Adrenal gland (tissue), 5 donors: ENCODE measurements around the gene COBLL1.

ENCODE experiments used
- POLR2A ChIP-seq, 2 donors: fragments of 450-650 bp; IDR thresholded peaks; one replicate each; pipeline ENCODE4 v1.6.1; 2017; ENCODE audit warnings: antibody characterized with exemption in 2 of 2, mild to moderate bottlenecking in 2 of 2, moderate library complexity in 1 of 2
- TF ChIP-seq, protein P1 (sequence below), 6 experiments: fragments of 450-650 bp in 4 of 6; fragments of 200-600 bp in 2 of 6; sonication (generic) in 1 of 6; IDR thresholded peaks; 1 replicate in 5 of 6; 2 replicates in 1 of 6; pipeline versions ENCODE4 v1.5.1 to v1.8.0; 2016 to 2021; ENCODE audit warnings: antibody characterized with exemption in 6 of 6, mild to moderate bottlenecking in 2 of 6, moderate library complexity in 1 of 6
- donor health status: DM: no; HTN: no; CAD: no.

DNA sequence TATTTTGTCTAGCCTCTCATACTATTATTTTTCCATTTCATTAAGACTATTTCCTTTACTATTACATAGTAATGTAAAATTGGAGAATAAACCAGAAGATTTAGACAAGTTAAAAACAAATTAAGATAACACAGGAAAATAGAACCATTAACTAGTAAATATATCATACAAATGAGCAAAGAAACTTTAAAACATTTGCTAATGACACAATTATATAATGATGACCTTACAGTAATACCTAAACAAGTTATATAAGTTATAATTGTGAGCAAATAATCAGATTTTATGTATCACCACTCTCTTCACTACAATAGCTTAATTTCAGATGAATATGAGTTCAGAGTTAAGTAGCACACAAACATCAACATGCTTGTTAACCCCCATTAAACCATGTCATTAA, 147.8 kb downstream of the COBLL1 start:
- TF ChIP-seq, protein P1, sequence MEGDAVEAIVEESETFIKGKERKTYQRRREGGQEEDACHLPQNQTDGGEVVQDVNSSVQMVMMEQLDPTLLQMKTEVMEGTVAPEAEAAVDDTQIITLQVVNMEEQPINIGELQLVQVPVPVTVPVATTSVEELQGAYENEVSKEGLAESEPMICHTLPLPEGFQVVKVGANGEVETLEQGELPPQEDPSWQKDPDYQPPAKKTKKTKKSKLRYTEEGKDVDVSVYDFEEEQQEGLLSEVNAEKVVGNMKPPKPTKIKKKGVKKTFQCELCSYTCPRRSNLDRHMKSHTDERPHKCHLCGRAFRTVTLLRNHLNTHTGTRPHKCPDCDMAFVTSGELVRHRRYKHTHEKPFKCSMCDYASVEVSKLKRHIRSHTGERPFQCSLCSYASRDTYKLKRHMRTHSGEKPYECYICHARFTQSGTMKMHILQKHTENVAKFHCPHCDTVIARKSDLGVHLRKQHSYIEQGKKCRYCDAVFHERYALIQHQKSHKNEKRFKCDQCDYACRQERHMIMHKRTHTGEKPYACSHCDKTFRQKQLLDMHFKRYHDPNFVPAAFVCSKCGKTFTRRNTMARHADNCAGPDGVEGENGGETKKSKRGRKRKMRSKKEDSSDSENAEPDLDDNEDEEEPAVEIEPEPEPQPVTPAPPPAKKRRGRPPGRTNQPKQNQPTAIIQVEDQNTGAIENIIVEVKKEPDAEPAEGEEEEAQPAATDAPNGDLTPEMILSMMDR (IDR thresholded peaks at IDR 0.05): no peak
- no peak for TF ChIP-seq POLR2A (IDR thresholded peaks at IDR 0.05)
